Stimulated activated CD8-positive, alpha-beta memory T cell treated with anti-CD3 and anti-CD28 coated beads, Interleukin-7, amount 100 ng/mL, for 4 hours (primary cell): ENCODE results near the gene GTF2A1L.
"Not testable (repeated sequence)": the region's sequence is repeated elsewhere in the genome, so short reads cannot be mapped to it uniquely, and the experiment has no call there.

Experiments
- DNase-seq, 2 donors: peaks; one replicate each; pipeline ENCODE4 v3.0.0-alpha.2; 2020; ENCODE audit warnings: low read depth in 2 of 2

The GTF2A1L gene

DNA sequence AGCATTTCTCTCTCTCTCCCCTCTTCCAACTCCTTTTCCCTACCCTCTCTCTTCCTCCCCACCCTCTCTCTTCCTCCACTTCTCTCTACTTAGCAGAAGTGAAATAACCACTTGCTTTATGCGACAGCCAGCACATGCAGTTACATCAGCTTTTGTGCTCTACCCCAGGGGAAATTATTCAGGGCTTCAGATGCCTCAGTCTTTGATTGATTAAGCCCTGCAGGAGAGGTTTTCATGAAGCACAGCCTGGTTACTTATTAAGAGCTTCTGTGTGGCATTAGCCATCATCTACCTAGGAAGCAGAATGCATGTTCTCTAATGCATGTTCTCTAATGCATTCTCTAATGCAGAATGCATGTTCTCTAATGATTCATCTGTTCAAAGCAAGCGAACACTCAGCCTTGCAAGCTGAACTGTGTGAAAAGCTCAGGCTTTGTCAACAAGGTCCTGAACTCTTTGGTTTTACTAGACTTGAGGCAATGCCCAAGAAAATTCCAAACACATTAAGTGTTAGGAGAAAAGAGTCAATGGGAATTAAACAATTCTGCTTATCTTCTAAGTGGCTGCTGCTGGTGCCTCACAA lies 81.8 kb downstream of the GTF2A1L start:
- no peak for DNase-seq

DNA sequence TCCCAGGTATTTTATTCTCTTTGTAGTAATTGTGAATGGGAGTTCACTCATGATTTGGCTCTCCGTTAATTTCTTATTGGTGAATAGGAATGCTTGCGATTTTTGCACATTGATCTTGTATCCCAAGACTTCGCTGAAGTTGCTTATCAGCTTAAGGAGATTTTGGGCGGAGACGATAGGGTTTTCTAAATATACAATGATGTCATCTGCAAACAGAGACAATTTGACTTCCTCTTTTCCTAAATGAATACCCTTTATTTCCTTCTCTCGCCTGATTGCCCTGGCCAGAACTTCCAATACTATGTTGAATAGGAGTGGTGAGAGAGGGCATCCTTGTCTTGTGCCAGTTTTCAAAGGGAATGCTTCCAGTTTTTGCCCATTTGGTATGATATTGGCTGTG lies 86.0 kb downstream of the GTF2A1L start:
- not testable (repeated sequence) for DNase-seq

DNA sequence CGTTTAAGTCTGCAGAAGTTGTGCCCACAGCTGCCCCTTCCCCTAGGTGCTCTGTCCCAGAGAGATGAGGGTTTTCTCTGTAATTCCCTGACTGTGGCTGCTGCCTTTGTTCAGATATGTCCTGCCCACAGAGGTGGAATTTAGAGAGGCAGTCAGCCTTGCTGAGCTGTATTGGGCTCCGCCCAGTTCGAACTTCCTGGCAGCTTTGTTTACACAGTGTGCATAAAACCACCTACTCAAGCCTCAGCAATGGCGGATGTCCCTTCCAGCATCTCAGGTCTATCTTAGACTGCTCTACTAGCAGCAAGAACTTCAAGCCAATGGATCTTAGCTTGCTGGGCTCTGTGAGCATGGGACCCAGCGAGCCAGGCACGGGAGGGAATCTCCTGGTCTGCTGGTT lies 89.8 kb downstream of the GTF2A1L start:
- no peak for DNase-seq

DNA sequence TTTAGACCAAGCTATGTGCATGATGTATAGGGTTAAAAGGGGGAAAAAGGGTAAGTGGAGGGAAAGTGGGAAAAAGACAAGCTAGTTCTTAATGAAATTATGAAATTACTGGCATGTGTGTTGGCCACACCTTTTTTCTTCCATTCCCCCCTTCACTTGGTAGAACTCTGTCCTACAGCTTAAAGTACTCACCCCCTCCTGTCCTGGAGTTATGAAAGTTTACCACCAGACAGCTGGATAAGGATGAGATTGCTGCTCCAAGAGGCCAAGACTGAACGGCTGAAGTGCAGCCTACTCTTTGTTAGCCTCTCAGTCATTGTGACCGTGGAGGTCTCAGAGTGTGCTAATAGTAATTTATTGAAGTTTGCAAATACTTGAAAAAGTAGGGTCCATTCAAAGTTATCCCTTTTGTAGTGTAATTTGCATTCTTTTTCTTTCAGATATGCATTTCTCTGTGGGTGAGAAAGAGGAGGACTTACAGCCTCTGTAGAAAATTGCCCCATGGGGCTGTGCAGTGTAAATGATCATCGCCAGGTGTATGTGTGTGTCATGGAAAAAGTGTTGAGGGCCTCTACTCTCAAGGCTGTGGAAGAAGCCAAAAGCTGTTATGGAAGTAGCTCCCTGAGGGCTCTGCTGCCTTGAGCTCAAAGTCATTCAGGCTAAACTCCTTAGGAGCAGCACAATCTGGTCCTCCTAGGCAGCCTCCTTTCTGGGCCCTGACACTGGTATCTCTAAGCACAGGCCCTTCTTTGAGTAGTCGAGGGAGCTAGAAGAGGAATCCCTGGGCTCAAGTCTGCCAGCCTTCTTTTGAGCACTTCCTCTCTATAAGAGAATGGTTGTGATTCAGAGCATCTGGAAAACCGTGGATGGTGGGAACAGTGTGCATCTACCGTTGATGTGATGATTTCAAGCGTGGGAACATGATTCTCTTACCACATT lies 91.7 kb downstream of the GTF2A1L start:
- no peak for DNase-seq

DNA sequence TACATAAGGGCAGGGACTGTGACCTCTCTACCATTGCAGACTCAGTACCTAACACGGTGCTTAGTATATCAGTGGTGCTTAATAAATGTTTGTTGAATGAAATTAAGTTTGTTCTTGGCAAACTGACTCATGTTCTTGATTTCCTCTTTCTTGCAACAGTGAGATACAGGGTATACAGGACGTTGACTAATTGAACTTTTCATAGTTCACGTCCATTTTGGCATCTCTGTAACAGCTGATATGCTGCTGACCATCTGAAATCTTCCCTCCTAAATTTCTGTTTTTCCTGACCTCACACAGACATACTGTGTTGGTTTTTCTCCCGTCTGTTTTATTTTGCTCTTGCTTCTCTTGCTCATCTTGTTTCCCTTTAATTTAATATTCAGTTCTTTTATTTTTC lies 93.7 kb downstream of the GTF2A1L start:
- DNase-seq, result no peak

DNA sequence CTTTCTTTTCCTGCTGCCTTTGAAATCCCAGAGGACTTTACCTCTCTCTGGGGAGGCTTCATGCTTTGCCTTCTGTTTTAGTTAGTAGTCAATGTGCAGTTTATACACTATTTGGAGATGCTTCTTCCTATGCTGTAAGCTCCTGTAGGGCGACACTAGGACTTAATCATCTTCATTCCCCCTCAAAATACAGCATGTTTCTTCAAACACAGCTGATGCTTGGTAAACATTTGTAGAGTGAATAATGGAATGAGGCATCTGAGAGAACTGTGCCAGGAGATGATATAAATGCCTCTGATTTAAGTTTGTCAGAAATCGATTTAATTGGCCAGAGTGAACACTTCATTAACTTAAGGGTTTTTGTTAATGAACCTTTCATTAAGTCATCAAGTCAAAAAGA lies 94.5 kb downstream of the GTF2A1L start:
- DNase-seq, result no peak

DNA sequence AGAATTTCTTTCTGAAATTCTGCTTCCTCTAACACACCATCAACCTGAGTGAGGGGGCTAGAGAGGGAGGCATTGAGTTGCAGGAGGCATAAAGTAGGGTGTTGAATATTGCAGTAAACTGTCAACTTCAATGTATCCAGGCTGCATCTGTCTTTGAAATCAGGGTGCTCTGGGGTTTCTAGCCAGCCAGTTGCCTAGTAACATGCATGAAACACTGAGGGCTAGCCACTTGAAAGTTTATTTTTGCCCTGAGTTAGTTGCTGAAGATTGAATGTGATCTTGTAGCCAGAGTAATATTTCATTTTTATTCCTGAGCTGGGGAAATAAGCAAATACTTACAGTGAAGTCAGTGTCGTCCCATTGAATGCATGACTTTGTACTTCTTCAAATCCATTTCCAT lies 96.0 kb downstream of the GTF2A1L start:
- DNase-seq, result no peak

DNA sequence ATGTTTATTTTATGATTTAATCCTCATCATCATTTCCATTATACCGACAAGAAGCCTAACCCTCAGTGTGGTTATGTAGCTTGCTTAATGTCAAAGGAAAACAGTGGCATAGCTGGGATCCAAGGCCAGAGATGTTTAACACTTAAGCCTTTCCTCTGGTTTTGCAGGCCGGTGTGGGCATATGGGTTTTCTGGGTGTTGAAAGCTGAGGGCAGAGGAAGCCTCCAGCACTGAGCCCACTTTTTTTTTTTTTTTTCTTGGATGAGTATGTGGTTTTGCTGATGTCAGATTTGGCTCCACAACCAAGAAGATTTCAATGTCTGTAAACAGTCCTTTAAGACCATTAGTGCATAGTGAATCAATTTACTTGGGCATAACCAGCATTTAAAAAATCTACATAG lies 96.6 kb downstream of the GTF2A1L start:
- no peak for DNase-seq

DNA sequence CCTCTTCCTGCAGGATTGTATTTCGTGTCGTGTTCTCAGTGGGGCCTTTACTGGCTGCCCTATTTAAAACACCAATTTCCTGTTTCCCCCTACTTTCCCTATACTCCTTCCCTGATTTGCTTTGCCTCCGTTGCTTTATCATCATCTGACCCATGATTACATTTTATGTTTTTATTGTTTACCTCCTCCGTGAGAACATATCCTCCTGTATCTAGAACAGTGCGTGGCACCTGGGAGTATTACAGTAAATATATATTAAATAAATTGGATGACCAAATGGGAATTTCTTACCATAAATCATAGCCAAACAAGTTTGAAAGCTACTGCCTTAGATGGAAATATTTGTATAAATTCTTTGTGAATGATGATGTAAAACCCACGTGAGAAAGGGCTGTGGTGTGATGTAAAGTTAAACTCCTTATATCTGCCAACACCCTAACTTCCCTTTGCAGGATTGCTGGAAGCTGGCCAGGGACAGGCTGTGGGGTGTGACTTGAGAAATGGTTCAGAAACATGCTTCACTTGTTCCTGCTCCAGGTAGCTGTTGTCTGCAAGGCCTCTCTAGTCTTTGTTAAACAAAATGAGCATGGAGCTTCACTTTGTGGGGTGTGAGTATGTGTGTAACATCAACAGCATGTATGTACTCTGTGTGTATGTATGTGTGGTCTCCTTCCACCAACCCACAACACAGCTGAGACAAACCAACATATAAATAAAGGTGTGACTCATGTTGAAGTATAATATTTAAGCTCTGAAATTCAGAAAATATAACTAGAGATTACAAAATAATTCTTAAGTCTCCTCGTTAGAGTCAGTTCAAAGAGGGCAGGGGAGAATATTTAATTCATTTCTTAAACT lies 97.6 kb downstream of the GTF2A1L start:
- DNase-seq, result no peak

DNA sequence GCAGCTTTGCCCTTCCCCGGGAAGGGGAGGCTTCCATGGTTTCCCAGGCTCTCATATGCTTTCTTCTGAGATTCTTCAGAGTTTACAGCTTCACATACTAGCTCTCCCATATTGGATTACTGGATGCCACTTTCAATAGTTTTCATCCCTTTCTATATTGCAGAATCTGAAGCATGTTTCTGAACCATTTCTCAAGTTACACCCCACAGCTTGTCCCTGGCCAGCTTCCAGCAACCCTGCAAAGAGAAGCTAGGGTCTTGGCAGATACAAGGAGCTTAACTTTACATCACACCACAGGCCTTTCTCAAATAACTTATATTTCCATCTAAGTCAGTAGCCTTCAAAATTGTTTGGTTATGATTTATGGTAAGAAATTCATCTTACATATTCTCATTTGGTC lies 98.3 kb downstream of the GTF2A1L start:
- no peak for DNase-seq

DNA sequence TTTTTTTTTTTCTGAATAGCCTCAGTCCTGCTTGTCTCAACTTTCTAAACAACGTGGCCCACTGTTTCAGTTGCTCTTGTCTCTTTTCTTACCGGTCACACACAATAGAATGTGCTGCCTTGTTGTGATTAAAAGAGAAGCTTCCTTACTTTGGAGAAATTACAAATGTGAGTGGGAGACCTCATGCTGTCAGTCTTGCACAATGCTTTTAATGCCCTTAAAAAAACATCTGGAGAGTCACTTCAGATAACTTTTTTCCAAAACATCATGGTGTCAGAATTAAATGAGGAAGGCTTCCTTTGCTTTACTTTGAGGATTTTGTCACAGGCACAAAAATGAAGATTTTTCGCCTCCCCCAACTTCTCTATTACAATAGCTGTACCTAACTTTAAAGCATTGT lies 100.2 kb downstream of the GTF2A1L start:
- DNase-seq, result no peak

DNA sequence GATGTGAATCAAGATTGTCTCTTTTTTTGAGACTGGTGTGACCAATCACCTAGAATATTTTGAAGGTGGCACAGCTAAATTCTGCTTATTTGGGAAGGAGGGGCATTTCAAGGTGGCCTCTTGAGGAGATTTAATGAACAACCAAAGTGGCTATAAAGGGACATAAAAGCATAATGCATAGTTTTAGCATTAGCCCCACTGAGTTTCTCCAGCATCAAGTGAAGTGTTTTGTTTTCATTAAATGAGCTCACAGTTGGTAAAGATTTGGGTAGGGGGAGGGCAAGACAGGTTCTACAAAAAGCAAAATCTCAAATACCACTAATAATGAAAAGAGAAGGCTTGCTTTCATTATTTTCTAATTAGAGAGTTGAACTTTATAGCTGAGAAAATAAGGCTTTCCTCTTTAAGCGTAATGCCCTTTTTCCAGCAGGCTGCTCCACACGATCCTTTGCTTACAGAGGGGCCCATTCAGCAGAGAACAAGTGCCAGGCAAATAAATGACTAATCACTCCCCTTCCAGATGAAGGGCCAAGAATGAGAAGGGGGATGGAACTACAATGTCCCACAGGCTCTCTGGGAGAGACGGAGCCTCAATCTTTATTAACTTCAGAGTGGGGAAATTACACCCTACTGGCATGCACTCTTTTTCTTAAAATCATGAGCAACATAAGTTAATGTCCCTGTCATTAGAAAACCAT lies 102.0 kb downstream of the GTF2A1L start:
- DNase-seq, result no peak

DNA sequence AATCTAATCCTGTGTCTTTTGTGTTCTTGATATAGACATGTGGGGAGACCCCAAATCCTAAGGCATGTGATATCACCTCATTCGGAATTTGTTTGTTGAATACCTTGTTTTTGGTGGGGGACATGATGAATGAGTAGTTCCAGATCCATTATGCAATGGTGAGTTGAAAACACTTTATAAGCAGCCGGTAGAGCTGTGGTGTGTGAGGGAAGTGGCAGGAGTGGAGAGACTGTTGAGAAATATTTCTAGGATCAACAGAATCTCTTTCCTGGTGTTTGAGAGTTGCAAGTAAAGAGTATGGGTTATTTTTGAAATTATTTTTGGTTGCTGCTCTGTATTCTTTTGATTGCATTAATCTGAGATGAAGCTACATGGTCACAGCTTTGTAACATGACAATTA lies 103.5 kb downstream of the GTF2A1L start:
- DNase-seq, result no peak

DNA sequence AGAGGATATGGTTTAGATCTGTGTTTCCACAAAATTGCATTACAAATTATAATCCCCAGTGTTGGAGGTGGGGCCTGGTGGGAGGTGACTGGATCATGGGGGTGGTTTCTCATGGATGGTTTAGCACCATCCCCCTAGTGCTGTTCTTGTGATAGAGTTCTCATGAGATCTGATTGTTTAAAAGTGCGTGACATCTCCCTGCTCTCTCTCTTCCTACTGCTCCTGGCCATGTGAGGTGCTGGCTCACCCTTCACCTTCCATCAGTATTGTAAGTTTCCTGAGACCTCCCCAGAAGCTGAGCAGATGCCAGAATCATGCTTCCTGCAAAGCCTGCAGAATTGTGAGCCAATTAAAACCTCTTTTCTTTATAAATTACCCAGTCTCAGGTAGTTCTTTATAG lies 104.7 kb downstream of the GTF2A1L start:
- no peak for DNase-seq

DNA sequence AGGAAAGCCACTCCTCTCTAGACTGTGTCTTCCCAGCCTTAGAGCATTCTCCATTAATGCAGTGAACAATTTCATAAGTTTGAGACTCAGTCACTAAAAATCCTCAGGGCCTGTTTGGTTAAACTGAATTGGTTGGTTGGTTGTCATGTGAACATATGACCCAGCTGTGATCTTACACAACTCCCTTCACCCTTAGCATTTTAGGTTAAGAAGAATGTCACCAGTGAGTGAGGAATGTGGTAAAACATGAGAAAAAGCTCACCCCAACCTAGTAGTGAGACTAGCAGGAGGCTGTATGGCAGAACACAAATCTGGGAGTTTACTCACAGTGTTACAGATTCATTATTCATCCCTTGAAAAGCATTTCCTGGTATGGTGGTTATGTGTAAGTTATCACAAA lies 105.5 kb downstream of the GTF2A1L start:
- DNase-seq, result no peak

DNA sequence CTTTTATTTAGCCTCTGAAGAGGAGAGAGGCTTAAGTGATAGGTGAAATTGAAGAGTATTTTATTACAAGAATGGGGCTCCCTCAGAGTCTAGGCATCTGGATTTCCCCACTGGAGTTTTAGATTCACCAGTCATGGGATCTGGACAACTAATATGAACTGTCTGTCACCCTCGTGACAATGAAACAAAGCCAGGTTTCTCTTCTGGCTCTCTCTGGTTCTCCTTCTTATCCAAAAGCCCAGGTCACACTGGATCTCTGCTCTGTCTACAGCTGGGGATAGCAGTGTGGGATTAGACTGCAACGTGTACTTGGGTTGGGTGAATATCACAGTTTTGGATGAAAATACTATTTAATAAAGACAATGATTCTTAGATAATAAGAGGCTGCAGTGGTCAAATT lies 106.6 kb downstream of the GTF2A1L start:
- DNase-seq, result no peak

DNA sequence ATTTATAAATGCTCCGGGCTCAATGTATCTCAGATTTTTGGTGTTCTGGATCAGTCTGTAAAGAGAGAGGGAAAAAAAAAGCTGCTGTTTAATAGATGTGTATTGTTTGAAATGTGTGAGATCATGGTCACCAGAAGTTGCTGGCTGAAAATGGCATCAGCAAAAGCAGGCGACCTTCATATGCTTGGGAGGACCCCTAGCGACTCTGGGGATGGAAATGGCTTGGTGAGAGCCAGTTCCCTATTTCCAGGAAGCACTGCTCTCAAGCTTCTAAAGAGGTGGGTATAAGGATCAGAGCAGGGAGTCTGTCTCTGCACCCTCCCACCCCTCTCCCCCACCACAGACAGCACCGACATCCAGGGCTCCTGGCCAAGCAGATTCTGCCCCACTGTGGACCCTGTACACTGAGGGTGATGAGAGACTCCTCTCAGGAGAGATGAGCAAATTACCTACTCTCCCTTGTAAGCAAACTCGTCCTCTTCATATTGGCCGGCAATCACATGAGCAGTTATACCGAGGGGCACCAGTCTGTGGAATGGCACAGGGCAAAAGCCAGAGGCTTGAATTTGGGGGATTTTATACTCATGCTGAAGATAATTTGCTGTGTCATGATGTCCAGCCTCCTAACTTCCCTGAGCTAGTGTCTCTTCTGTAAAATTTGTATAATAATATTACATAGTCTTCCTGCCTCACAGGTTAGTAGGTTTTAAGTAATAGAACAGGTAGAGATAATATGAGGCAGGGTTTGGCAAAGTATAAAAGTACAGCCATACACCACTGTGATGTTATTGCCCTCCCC lies 108.2 kb downstream of the GTF2A1L start:
- no peak for DNase-seq

DNA sequence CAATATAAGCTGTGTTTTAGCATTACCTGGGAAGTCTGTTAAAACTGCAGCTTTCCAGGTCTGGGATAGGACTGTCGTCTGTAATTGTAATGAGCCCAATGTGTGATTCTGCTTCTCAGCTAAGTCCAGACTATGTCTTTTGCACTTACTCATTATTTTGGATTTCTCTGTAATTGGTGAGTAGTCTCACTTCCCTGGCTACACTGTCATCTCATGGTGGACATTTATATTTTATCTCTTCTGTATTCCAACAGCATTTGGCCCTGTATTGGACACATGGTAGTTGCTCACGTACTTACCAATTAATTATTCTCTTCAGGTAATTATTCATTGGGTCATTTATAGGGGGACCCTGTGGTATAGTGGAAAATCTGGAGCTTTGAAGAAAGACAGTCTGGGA lies 109.9 kb downstream of the GTF2A1L start:
- DNase-seq, result no peak

DNA sequence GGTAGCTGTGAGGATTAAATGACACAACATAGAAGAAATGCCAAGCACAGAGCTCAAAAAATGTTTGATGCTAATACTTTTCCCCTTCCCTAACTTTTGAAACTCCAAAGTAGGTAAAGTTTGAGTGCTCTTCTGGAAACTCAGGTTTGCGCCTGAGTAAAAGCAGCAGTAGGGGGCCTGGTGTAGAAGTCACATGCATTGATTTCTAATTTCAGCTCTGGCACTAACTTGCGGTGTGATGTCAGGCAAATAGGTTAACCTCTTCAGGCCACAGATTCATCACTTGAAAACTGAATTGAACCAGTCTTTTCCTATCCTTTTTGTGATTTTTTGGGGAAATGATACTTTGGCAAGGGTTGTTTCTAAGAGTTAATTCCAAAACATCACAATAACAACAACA lies 110.6 kb downstream of the GTF2A1L start:
- DNase-seq, result no peak

DNA sequence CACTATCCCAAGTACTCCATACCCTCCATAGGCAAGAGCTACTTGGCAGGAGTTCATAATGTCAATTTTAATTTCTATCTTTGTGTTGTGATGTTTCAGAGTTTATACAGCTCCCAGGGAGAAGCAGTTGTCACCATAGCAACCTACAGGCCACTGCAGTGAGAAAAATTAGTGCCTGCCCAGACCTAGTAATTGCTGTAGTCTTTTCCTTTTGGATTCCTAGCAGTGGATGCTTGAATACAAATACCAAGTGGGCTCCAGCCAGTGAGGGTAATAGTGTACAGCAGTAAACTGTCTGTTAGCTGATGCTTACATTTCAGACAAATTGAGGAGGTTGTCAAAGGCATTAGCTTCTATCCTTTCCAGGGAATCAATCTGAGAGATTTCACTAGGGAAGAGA lies 111.2 kb downstream of the GTF2A1L start:
- no peak for DNase-seq
